GM11168 (cell line): ENCODE measurements around the gene ST6GALNAC3.

Experiments used
- in situ Hi-C: fragments of 300-500 bp; cut with MboI; formaldehyde crosslinking; loops from one replicate; pipeline ENCODE4 v1.12.0; 2022; ENCODE audit warnings: low sequenced_read_pairs; ENCODE audit not compliant: unreplicated experiment

The ST6GALNAC3 gene

DNA sequence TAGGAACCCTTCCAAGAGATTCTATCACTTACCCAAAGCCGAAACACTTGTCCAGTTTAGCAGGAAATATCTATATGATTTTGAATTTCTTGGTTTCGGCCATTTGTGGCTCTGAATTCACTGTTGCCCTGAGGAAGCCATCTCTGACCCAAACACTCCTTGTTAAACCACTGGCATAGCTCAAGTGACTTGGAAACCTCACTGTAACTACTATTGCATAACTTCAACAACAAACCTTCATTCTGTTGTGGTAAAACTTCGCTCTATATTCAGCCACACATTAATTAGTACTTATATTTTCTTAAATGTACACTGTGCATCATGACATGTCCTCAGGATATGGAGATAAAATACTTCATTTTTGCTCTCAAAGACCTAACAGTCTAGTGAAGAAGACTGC lies 63.2 kb downstream of the ST6GALNAC3 start:
- in situ Hi-C loops = no loop called here

DNA sequence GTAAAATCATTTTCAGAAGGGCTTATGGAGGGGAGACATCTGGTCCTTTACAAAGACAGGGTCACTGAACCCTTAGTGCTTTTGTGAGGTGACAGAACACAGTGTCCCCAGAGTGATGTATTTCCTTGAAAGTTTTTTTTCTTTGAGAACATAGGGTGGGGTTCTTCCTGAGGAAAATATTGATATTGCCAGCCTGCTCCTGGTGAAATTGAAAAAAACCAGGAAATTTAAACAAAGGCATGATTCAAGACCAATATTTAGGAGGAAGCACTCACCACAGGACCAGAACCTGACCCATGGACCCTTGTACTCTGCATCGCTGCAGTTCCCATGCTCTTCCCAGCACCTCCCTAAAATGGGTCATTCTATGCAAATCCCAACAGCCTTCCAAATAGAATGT lies 63.7 kb downstream of the ST6GALNAC3 start:
- in situ Hi-C loops = no loop called here

DNA sequence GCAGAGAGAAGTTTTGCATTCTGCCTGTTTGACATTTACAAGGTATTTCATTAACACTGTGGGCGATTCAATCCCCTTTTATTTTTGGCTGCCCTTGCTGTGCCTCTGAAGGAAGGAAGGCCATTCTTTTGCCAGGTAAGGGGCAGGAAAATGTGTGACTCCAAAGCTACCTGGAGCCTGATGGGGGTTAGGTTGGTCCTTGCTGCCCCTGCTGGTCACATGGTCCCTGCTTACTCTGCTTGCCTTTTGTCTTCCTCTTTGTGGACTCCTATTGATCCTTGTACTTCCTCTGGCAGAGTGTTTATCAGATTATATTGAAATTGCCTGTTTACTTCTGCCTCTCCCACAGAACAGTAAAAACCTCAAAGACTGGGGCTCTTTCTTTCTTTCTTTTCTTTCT lies 65.7 kb downstream of the ST6GALNAC3 start:
- in situ Hi-C loops = no loop called here

DNA sequence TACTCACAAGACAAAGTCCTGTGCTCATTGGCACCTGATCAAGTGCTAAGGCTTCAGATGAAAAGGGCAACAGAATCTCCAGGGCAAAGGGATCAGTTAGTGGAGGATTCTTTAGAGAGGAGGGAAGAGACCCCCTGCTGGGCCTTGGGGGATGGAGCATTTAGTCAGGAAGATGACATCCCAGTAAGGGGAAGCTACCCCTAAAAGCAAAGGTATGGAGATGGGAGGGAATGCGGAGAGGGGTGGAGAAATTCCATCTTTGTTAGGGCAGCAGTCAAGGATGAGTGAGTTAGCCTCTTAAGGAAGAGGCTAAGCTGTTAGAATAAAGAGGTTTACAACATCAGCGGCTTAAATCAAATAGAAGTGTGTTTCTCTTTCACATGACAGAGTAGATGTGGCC lies 67.4 kb downstream of the ST6GALNAC3 start:
- in situ Hi-C loops = no loop called here

DNA sequence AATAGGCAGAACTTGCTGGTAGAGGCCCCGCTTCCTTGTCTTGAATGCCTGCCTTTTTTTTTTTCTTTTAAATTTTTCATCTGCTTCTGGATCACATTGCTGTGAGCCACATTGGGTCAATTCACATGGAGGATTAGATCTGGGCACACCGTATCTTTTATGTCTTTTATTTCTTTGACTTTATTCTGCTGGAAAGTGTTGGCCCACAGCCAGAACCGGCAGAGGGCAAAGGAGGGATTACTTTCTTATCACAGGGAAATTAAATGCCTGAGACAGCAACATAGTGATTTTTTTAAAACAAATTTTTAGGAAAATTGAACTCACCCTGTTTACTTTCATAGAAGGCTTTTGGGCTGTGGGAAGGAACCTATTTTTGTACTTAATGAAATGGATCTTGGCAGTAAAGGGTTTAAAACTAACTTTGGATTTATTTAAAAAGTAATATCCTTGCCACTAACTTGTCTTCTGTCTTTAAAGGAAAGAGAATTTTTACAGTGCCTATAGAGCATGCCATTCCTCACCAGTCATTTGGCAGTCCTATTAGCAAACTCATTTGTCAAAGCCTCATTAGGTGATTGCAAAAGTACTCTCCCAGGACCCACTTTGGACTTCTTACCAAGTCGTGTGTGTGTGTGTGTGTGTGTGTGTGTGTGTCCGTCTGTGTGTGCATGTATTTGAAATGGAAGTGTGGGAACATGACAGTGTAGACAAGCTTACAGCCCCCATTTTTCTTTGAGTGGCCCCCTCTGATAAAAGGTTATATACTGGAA lies 68.4 kb downstream of the ST6GALNAC3 start:
- in situ Hi-C loops = no loop called here

DNA sequence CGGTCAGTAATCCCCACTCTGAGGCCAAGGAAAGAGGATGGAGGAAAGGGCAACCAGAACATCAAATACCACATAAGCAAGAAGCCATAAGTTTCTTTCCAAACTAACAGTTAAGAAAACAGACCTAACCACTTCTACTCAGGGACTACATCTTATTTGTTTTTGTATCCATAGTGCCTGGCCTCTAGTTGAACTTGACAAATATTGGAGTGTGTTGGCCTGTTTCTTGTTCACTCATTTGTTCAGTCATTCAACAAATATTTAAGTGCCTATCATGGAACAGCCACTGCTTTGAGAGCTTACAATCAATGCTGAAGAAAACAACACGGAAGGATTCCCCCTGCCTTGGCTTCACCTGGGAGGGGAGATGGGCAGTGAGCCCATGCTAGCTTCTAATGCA lies 69.7 kb downstream of the ST6GALNAC3 start:
- in situ Hi-C loops = no loop called here

DNA sequence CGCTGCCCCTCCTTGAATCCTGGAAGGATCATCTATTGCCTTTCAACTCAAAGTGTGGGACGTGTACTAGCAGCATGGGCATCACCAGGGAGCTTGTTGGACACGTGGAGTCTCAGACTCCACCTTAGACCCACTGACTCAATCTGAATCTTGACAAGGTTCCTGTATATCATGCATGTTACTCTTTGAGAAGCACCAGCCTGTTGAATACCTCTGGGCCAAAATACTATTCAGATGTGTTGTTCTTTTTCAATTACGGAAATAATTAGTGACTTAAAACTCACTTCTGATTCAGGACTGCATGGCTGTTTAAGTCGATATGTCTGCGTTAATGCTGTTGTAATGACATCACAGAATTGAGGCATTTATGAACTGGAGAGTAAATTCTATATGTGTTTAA lies 70.8 kb downstream of the ST6GALNAC3 start:
- in situ Hi-C loops = no loop called here

DNA sequence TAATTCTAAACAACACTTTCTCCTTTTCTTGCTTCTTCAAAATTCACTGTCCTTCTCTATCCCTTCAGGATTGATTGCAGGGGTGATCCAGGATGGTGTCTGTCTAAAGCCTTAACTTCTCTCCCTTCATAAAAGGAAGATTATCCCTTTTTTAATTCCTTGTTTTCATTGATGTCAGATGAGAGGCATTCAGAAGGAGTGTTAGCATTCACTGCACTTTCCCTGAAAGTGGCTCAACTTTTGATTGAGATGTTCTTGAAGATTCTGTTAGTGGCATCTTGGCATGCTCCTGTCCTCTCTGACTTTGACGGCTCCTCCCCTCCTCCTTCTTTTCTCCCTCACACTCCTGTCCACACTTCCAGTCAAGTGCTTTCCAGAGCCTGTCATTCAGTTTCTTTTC lies 71.6 kb downstream of the ST6GALNAC3 start:
- in situ Hi-C loops = no loop called here

DNA sequence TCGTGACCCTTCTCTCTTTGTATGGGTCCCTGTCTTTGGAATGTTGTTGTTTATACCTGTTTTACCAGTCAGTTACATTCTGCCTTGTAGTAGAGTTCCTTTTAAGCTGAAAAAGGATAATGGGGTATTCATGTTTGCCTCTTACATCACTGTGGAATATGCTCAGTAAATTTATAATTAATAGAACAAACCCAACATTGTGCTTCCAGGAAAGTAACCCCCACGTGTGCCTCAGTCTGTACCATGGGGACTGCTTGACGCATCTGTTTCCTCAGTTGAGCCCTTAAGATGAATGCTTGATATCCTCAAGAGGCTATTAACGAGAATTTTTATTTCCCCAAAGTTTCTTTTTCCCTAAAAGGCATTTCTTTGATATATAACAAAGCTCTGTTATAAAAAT lies 73.4 kb downstream of the ST6GALNAC3 start:
- in situ Hi-C loops = no loop called here

DNA sequence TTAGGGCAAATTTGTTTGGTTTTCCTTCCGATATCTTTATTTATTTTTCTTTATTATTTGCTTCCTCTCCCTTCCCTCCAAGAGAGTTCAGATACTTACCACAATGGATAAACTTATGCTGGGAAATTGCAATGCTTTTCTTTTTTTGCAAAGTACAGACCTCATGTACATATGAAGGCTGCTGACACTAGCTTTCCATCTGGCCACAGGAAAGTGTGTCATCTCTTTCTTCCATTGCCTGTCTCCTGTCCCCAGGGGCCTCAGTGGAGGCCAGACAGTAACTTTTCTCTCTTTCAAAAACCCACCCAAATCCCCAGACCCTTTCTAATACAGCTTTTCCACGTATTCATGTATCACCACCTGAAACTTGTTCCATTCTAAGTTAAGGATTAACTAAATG lies 73.9 kb downstream of the ST6GALNAC3 start:
- in situ Hi-C loops = no loop called here

DNA sequence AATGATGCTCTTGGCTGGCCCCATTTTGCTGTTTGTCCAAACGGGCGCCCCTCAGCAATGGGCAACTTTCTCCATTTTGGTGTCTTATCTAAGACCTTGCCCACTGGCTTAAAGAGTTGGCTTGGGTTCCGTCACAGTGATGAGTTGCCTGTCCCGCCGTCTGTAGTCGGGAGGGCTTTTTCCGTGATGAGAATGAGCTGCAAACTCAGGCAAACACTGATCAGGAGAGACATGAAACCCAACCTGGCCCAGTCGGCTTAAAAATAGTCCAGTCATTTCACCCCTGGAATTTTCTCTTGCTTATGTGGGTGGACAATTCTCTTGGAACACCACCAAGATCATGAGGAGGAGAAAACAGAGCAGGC lies 79.3 kb downstream of the ST6GALNAC3 start:
- in situ Hi-C loops = loop anchor here (25.0 kb wide), 3 partner anchors 733 to 1383 kb away; no protein-coding TSS in a partner anchor

DNA sequence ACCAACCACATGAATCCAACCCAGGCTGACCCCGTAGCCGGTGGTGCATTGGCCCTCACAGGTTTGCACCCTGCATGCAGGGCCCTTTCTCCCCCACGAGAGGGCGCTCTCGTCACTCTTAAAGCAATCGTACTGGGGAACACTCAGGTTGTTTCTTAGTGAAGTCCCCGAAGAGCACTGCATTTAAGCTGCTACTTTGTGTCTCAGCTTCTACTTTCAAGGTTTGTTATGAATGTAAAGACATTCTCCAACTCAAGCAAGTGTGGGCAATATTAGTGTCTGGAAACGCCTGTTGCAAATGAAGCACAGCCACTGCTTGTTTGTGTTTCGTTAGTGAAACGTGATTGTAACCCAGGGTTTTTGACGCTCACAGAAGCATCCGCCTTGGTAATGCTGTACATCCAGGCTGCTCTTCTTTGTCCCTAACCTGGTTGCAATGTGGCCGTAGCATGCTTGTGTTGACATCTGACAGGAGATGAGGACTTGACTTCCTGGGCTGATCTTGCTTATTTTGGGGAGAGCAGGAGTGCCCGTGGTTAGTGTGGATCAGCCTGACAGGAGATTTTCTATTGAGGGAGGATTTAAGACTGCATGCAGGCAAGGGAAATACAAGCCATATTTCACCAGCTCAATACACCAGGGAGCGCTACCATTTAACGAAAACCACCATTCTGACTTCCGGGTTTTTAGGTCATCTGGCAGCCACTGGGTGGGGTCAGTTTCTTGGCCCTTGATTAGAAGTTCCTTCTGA lies 79.8 kb downstream of the ST6GALNAC3 start:
- in situ Hi-C loops = loop anchor here (25.0 kb wide), 3 partner anchors 733 to 1383 kb away; no protein-coding TSS in a partner anchor

DNA sequence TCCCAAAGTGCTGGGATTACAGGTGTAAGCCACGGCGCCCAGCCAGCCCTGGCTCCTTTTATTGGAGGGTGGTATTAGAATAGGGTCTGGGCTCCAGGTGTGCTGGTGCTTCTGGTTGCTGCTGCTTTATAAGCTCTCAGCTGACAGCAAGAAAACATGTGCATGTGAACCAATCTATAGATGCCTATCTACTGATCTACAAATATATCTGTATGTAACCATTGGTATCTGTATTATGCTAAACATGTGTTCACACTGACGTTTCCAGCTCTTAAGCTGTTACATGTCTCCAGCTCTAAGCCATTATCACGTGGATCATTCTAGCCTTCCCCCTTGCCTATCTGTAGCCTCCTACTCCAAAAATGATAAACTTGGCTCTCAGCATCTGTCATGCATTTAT lies 82.4 kb downstream of the ST6GALNAC3 start:
- in situ Hi-C loops = loop anchor here (25.0 kb wide), 3 partner anchors 730 to 1380 kb away; no protein-coding TSS in a partner anchor

DNA sequence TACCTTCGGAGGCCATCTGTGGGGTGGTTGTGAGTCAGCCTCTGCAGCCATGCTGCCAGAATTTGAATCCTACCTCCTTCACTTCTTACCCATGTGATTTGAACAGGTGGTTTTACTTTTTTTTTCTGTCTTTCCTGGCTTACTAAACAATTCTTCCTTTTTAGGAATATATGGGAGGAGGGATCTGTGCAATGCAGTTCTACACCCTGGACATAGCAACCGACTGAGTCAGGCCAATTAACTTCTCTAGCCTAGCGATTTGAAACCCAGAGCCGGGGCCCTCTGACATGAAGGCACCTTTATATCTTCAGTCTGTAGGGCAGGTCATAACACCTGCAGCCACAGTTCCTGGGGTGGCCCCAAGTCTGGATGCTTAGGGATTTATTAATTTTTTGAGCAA lies 83.6 kb downstream of the ST6GALNAC3 start:
- in situ Hi-C loops = loop anchor here (25.0 kb wide), 3 partner anchors 729 to 1379 kb away; no protein-coding TSS in a partner anchor

DNA sequence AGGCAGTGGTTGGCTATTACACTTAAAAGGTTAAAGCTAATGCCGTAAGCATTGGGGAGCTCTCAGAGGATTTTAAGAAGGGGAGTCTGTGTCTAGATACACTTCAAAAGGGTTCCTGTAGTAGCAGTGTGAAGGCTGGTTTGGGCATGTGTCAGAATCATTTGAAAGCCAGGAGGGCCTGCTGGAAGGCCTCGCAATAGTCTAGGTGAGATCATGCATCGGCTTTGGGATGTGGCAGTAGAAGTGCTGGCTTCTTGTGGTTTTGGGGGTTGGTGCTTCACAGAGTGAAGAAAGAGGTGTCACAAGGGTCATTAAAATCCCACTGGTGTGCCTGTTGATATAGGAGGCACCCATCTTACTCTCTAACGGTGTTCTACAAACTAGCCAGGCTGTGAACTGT lies 85.7 kb downstream of the ST6GALNAC3 start:
- in situ Hi-C loops = loop anchor here (25.0 kb wide), 3 partner anchors 727 to 1377 kb away; no protein-coding TSS in a partner anchor

DNA sequence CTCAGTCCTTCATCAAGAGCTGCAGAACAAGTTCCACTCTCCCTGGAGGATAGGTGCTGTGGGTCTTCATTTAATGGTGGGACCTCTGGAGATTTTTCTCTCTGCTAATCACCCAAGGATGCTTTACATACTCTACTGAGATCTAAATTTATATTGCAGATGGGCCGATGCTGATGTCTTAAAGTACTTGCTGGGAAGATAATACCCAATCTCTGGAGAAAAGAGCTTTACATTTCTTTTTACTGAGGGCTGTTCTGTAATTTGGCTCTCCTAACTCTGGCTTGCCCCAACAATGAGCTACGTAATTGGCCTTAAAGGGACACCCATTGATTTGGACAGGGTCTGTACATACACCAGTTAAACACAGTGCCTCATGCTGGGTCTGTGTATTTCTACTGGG lies 86.9 kb downstream of the ST6GALNAC3 start:
- in situ Hi-C loops = loop anchor here (25.0 kb wide), 3 partner anchors 726 to 1376 kb away; no protein-coding TSS in a partner anchor

DNA sequence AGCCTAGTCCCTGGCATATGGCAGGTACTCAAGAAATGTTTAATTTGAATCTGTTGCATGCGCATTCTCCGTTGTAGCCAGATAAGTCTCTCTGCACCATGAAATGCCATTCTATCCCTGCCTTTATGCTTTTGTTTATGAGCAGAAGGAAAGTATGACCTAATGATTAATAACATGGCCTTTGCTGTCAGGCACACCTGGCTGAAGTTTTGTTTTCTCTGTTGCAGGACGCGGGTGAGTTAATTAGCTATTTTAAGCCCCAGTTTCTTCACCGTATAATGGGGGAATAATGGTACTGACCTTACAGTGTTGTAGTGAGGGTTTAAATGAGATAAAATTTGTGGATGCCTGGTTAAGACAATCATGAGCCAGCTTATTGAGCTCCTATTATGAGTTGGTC lies 87.7 kb downstream of the ST6GALNAC3 start:
- in situ Hi-C loops = loop anchor here (25.0 kb wide), 3 partner anchors 725 to 1375 kb away; no protein-coding TSS in a partner anchor

DNA sequence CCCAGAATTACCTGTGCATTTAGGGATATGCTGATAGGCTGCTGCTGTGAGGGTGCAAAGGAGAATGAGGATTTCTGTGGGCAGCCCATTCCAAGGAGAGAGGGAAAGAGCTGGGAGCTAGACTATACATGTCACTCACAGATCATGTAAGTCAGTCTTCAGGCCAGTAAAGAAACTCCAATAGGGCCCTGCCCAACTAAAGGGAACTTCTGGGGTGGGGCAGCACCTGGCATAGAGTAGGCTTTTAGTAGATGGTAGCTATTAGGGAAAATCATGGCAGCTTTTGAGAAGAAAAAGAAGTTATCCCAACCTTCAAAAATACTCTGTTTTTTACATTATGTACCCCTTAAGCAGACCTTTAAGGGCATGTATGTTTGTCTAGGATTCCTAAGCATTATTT lies 89.6 kb downstream of the ST6GALNAC3 start:
- in situ Hi-C loops = loop anchor here (25.0 kb wide), 3 partner anchors 723 to 1373 kb away; no protein-coding TSS in a partner anchor

DNA sequence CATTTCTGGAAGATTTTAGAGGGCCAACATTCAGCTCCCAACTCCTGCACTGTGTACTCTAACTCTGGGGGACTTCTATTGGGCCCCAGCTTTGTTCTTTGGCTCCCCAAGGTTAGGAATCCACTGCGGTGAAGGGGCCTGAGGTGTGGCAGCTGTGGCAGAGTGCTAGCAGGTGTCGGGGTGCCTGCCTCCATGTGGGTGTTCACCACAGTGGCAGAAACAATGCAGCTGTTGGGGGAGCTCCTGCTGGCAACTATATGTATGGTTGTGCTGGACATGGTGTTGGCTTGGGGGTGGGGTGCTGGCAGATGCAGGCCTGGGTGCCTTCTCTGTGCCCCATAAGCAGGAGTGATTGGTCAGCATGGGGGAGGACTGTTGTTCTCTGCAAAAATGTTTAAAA lies 95.5 kb downstream of the ST6GALNAC3 start:
- in situ Hi-C loops = loop anchor here (25.0 kb wide), 3 partner anchors 717 to 1367 kb away; no protein-coding TSS in a partner anchor

DNA sequence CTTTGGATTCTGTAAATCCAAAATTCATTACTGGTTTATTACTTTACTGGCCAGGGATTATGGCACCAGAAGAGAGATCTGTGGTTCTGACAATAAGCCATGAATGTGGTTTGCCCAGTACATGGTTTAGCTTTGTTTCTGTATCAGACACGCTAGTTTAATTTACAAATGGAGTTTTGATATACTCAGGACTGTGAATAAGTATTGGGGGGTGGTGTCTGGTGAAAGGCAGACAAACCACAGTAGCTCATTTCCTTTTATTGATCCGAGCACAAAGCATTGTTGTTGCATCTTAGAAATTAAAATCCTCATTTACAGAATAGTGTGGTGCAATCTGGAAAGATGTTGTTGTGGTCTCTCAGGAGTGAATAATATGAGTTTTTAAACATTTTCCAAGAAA lies 96.0 kb downstream of the ST6GALNAC3 start:
- in situ Hi-C loops = loop anchor here (25.0 kb wide), 3 partner anchors 717 to 1367 kb away; no protein-coding TSS in a partner anchor

DNA sequence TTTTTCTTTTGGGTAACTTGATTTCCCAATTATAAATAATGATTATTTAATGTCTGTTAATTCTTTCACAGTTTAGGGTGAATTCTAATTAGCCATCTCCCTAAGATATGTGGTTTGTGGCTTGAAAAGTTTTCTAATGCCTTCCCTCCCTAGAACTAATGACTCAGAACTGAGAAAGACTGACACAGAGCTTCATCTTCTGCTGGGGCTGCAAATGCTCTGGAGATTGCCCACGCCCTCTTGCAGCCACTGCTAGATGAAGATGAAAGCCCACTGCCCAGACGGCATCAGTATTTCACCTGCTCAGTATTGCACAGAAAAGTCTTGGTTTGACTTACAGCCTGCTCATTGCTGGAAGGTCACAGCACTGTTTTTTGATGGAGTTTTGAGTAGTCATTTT lies 101.5 kb downstream of the ST6GALNAC3 start:
- in situ Hi-C loops = no loop called here
